A673 (cell line): Measurements from ENCODE around the gene SBF2.

ENCODE experiments used
- EZH2 ChIP-seq: fragments of 200-600 bp; sonication (generic); IDR thresholded peaks from 2 replicates; pipeline ENCODE4 v1.6.1; 2017; ENCODE audit warnings: borderline replicate concordance, low read depth, mild to moderate bottlenecking, mixed read lengths, antibody characterized with exemption, low read length; ENCODE audit not compliant: poor library complexity, severe bottlenecking
- TF ChIP-seq, protein P1 (sequence below): fragments of 300-800, 200-600 bp; sonication (generic); conservative IDR thresholded peaks from 2 replicates; pipeline ENCODE4 v1.5.1; 2017; ENCODE audit warnings: low read depth, mild to moderate bottlenecking, antibody characterized with exemption, low read length, moderate library complexity, mixed read lengths

DNA sequence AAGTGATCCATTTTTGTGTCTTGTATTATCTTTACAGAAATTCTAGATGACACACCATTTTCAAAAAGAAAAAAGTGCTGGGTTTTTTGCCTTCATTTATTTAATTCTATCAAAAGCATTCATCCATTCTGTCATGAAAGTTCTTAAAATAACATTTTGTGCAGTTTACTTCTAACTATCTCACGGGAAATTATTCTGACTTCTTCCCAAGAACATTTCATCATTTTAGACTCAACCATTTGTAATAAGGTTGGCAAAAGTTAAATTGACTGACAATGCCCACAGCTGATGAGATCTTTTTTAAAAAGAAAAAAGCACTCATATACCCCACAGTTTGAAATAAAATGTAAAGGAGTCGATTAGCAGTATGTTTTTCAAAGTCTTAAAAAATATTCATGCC lies 68.5 kb downstream of the SBF2 start:
- TF ChIP-seq, protein P1, sequence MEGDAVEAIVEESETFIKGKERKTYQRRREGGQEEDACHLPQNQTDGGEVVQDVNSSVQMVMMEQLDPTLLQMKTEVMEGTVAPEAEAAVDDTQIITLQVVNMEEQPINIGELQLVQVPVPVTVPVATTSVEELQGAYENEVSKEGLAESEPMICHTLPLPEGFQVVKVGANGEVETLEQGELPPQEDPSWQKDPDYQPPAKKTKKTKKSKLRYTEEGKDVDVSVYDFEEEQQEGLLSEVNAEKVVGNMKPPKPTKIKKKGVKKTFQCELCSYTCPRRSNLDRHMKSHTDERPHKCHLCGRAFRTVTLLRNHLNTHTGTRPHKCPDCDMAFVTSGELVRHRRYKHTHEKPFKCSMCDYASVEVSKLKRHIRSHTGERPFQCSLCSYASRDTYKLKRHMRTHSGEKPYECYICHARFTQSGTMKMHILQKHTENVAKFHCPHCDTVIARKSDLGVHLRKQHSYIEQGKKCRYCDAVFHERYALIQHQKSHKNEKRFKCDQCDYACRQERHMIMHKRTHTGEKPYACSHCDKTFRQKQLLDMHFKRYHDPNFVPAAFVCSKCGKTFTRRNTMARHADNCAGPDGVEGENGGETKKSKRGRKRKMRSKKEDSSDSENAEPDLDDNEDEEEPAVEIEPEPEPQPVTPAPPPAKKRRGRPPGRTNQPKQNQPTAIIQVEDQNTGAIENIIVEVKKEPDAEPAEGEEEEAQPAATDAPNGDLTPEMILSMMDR, result no peak
- no peak for TF ChIP-seq EZH2
